ENCODE results near the gene SLC25A25.
A peak's percentile ranks its signal among the peaks of the same experiment; 100 is the strongest.

SLC25A25 gene

DNA sequence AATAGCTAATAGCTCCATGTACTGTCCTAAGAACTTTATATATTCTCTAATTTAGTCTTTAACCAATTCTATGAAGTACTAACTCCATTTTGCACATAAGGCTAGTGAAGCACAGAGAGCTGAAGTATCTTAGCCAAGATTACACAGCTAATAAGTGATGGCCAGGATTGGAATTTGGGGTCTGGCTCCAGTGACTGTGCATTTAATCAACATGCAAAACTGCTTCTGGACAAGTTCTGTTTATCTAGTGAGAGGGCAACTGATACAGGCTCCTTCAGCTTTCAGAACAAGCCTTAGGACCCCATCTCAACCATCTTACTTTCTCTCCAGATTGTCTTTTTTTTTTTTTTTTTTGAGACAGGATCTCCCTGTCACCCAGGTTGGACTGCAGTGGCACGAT, 21.3 kb downstream of the SLC25A25 start:
- H3K9me3 ChIP-seq: no peaks in the 10 kb centered on the region
- no peak overlapping the region for H3K4me3 ChIP-seq (ENCODE audit: low read depth in 1 of 2, low read length in 1 of 2)
- H3K27ac ChIP-seq: no peak overlapping the region
- H3K36me3 ChIP-seq: no peaks in the 10 kb centered on the region
- H3K27me3 ChIP-seq: no peaks in the 10 kb centered on the region
- TF ChIP-seq, protein P1, sequence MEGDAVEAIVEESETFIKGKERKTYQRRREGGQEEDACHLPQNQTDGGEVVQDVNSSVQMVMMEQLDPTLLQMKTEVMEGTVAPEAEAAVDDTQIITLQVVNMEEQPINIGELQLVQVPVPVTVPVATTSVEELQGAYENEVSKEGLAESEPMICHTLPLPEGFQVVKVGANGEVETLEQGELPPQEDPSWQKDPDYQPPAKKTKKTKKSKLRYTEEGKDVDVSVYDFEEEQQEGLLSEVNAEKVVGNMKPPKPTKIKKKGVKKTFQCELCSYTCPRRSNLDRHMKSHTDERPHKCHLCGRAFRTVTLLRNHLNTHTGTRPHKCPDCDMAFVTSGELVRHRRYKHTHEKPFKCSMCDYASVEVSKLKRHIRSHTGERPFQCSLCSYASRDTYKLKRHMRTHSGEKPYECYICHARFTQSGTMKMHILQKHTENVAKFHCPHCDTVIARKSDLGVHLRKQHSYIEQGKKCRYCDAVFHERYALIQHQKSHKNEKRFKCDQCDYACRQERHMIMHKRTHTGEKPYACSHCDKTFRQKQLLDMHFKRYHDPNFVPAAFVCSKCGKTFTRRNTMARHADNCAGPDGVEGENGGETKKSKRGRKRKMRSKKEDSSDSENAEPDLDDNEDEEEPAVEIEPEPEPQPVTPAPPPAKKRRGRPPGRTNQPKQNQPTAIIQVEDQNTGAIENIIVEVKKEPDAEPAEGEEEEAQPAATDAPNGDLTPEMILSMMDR (IDR thresholded peaks at IDR 0.05): no peak
- H3K4me1 ChIP-seq (ENCODE audit: control insufficient read depth in 1 of 2, insufficient read depth in 1 of 2, low read depth in 1 of 2, low read length in 1 of 2): peaks cover 7 to 12% of the 10 kb centered on the region in 2 experiments

DNA sequence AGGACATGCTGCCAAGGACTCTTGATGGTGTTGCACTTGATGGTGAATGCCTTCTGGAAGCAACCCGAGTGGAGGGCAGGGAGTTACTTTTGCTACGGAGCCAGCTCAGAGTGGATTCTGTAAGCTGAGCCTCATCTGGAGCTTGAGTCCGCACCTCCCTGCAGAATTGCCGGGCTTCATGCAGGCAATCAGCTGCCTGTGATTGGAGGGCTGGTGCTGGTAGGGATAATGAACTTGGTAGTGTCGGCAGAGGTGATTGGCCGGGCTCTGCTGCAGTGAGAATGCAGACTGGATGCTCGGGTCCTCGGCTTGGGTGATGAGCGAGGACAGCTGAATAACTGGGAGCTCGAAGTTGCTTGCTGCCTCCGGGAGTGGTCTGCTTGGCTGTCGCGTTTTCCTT, 23.1 kb downstream of the SLC25A25 start:
- TF ChIP-seq, protein P1 (IDR thresholded peaks at IDR 0.05): no peak
- Histone ChIP-seq H3K4me3 (ENCODE audit: low read depth in 1 of 2, low read length in 1 of 2) (no peak overlapping the region), H3K9me3 (no peaks in the 10 kb centered on the region), H3K4me1 (ENCODE audit: control insufficient read depth in 1 of 2, insufficient read depth in 1 of 2, low read depth in 1 of 2, low read length in 1 of 2) (peaks cover 18 to 20% of the 10 kb centered on the region in 2 experiments), H3K36me3 (no peaks in the 10 kb centered on the region), H3K27ac (no peak overlapping the region), H3K27me3 (no peaks in the 10 kb centered on the region)

DNA sequence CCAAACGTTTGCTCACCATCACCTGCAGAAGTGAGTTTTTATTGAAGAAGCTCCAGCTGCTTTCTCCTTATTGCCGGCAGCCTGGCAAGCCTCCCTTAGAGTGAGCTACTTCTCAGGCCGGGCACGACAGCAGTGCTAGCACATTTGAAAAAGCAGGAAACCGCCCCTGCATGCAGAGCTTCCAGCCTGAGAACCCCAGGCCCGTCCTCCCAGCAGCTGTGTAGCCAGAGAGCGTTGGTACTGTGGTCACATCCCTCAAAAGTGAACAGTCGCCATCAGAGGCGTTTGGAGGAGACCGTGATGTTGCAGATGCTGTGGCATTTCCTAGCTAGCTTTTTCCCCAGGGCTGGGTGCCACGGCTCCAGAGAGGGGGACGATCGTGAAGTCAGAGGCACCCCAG, 23.5 kb downstream of the SLC25A25 start:
- no peak overlapping the region for H3K4me3 ChIP-seq (ENCODE audit: low read depth in 1 of 2, low read length in 1 of 2)
- peaks cover 18 to 20% of the 10 kb centered on the region in 2 experiments for H3K4me1 ChIP-seq (ENCODE audit: control insufficient read depth in 1 of 2, insufficient read depth in 1 of 2, low read depth in 1 of 2, low read length in 1 of 2)
- no peaks in the 10 kb centered on the region for H3K36me3 ChIP-seq
- TF ChIP-seq, protein P1 (IDR thresholded peaks at IDR 0.05): no peak
- H3K27me3 ChIP-seq: no peaks in the 10 kb centered on the region
- H3K27ac ChIP-seq: no peak overlapping the region
- H3K9me3 ChIP-seq: no peaks in the 10 kb centered on the region

DNA sequence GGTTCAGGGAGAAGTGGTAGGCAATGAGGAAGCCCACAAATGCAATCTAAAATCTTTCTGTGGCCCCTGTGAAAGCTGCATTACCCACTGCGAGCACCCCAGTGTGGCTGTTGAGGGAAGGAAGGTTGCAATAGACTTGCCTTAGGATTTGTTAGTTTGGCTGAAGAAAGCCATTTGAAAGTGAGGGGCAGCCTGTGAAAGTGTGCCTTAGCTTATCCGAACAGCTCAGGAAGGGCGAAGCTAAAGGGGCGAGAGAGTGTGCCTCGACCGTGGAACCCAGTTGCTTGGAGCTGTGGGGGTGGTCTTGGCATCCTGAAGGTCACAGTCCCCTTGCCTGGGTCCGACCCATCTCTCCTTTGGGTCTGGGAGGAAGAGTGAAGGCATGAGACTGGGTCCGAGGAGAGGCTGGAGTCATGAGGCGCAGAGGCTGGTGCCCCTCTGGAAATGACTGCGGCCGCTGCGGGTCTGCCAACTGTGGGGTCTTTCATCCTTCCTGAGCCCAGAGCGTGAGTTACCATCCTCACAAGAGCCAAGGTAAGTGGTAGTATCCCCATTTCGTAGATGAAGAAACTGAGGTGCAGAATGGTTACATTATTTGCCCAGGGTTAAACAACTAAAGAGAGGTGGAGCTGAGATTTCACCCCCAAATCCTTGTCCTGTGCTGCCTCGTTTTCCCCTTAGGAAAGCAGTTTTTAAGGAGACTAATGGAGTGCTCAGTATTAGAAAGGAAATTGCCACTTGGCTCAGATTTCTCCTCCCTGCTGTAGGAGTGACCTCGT, 24.4 kb downstream of the SLC25A25 start:
- TF ChIP-seq, protein P1 (IDR thresholded peaks at IDR 0.05): no peak
- Histone ChIP-seq H3K4me1 (ENCODE audit: control insufficient read depth in 1 of 2, insufficient read depth in 1 of 2, low read depth in 1 of 2, low read length in 1 of 2) (peaks cover 21 to 24% of the 10 kb centered on the region in 2 experiments), H3K4me3 (ENCODE audit: low read depth in 1 of 2, low read length in 1 of 2) (no peak overlapping the region), H3K36me3 (no peaks in the 10 kb centered on the region), H3K27ac (peak overlapping the region; percentile 18), H3K9me3 (no peaks in the 10 kb centered on the region), H3K27me3 (no peaks in the 10 kb centered on the region)

DNA sequence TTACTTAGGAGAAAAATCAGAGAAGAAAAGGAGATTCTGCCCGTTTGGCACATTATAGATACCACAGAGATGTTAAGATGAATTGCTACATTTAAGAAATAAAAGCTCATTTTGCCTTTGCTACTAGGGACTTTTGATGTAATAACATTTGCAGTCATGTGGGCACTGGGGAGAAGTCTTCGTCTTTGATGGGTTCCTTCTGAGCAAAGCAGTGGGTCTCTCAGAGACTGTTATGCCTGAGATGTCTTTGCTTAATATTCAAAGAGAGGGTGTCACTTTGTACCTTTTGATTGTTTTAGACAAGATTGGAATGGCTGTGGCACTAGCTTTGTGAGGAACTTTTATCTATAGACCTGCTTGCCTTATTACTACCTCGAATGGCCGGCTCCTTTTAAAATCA, 25.0 kb downstream of the SLC25A25 start:
- Histone ChIP-seq H3K27me3 (no peaks in the 10 kb centered on the region), H3K36me3 (no peaks in the 10 kb centered on the region), H3K4me3 (ENCODE audit: low read depth in 1 of 2, low read length in 1 of 2) (no peak overlapping the region), H3K27ac (peak overlapping the region; percentile 86), H3K9me3 (no peaks in the 10 kb centered on the region), H3K4me1 (ENCODE audit: control insufficient read depth in 1 of 2, insufficient read depth in 1 of 2, low read depth in 1 of 2, low read length in 1 of 2) (peaks cover 27 to 30% of the 10 kb centered on the region in 2 experiments)
- TF ChIP-seq, protein P1 (IDR thresholded peaks at IDR 0.05): no peak

Data from neutrophil (primary cell).